K562 (cell line): Measurements from ENCODE around the gene ATP5F1D. TPM values are rescaled to one million over a fixed set of nuclear protein-coding genes. Genes with fewer than 3 reads are reported as not detected.

Source experiments
- ARNT ChIP-seq, 2 experiments: fragments of 450-650 bp; IDR thresholded peaks; 2 replicates each; pipeline ENCODE4 v1.6.1; 2016; ENCODE audit warnings: mild to moderate bottlenecking in 1 of 2
- HEY1 ChIP-seq: fragments of 250-450 bp; sonication (Bioruptor Pico); IDR thresholded peaks from 2 replicates; pipeline ENCODE4 v1.5.0; 2020; ENCODE audit warnings: mild to moderate bottlenecking, moderate library complexity, borderline replicate concordance
- HSF4 ChIP-seq: fragments of 250-450 bp; sonication (Bioruptor Pico); IDR thresholded peaks from 2 replicates; pipeline ENCODE4 v2.1.2; 2022; ENCODE audit warnings: mild to moderate bottlenecking, moderate library complexity, borderline replicate concordance
- ILK ChIP-seq: fragments of 450-650 bp; IDR thresholded peaks from 2 replicates; pipeline ENCODE4 v1.6.1; 2016; ENCODE audit warnings: missing genetic modification characterization, low read depth, mild to moderate bottlenecking, missing compliant biosample characterization, moderate library complexity, borderline replicate concordance
- MYNN ChIP-seq, 2 experiments: sonication (generic); formaldehyde crosslinking in 1 of 2; IDR thresholded peaks; 2 replicates each; pipeline versions ENCODE4 v1.5.0 to v1.6.1; 2016 to 2020; ENCODE audit warnings: antibody characterized with exemption in 1 of 2, missing genetic modification reagents in 1 of 2
- NBN ChIP-seq: fragments of 450-650 bp; IDR thresholded peaks from 2 replicates; pipeline ENCODE4 v1.6.1; 2016; ENCODE audit warnings: low read depth, mild to moderate bottlenecking
- POLR2A ChIP-seq: fragments of 450-650 bp; conservative IDR thresholded peaks from 2 replicates; pipeline ENCODE4 v1.6.1; 2016
- POLR2AphosphoS2 ChIP-seq: IDR thresholded peaks from 2 replicates; pipeline ENCODE4 v1.6.1; 2012; ENCODE audit warnings: low read length, improper control_type of control experiment
- POLR2B ChIP-seq: fragments of 450-650 bp; IDR thresholded peaks from 2 replicates; pipeline ENCODE4 v1.6.1; 2018; ENCODE audit warnings: low read depth; ENCODE audit not compliant: partially characterized antibody
- SMARCC2 ChIP-seq: fragments of 450-650 bp; IDR thresholded peaks from 2 replicates; pipeline ENCODE4 v1.6.1; 2017; ENCODE audit warnings: antibody characterized with exemption, moderate library complexity, mild to moderate bottlenecking, low read depth
- SRSF3 ChIP-seq: fragments of 200-400 bp; formaldehyde crosslinking; IDR thresholded peaks from 2 replicates; pipeline ENCODE4 v1.6.1; 2016; ENCODE audit warnings: mild to moderate bottlenecking, low read length, moderate library complexity; ENCODE audit not compliant: insufficient read depth
- TARDBP ChIP-seq: fragments of 450-650 bp; IDR thresholded peaks from 2 replicates; pipeline ENCODE4 v1.6.1; 2016
- YBX1 ChIP-seq: fragments of 450-650 bp; IDR thresholded peaks from 2 replicates; pipeline ENCODE4 v1.7.1; 2016; ENCODE audit warnings: mild to moderate bottlenecking
- ZNF175 ChIP-seq: fragments of 200-800 bp; sonication (Bioruptor generic); IDR thresholded peaks from 2 replicates; pipeline ENCODE4 v1.6.1; 2016; ENCODE audit warnings: low read depth, mild to moderate bottlenecking, missing genetic modification characterization, missing compliant biosample characterization
- ZNF217 ChIP-seq: sonication (generic); formaldehyde crosslinking; IDR thresholded peaks from 2 replicates; pipeline ENCODE4 v1.8.0; 2022; ENCODE audit warnings: mild to moderate bottlenecking, missing genetic modification reagents
- ZNF347 ChIP-seq: fragments of 450-650 bp; formaldehyde crosslinking; IDR thresholded peaks from 2 replicates; pipeline ENCODE4 v1.4.0; 2020; ENCODE audit warnings: low read depth, mild to moderate bottlenecking, moderate library complexity
- ZNF696 ChIP-seq: fragments of 250-450 bp; sonication (Bioruptor Pico); conservative IDR thresholded peaks from 2 replicates; pipeline ENCODE4 v1.4.0; 2020; ENCODE audit warnings: mild to moderate bottlenecking, moderate library complexity
- ZNF75A ChIP-seq: fragments of 450-650 bp; formaldehyde crosslinking; IDR thresholded peaks from 2 replicates; pipeline ENCODE4 v1.4.0; 2020; ENCODE audit warnings: mild to moderate bottlenecking
- polyA plus RNA-seq, 8 experiments: library from polyadenylated mRNA; depleted of rRNA in 4 of 8; stranded (reverse) in 5 of 8; unstranded in 3 of 8; fragments of >200 nt; fragmentation: Nextera tagmentation in 2 of 8; fragmentation: Illumina TruSeq in 1 of 8; extraction: Ambion mirVana in 2 of 8; extraction: Trizol in 1 of 8; gene quantifications; 2 replicates each; pipeline versions ENCODE4 v1.2.1 to v1.2.3, GENCODE V29; 2011 to 2014; ENCODE audit warnings: inconsistent platforms in 1 of 8, missing spikeins in 1 of 8
- total RNA-seq, 7 experiments: library from RNA; depleted of rRNA in 6 of 7; stranded (reverse); fragments of >200 nt in 6 of 7; fragmentation: Illumina TruSeq in 2 of 7; extraction: Trizol in 2 of 7; gene quantifications; 2 replicates each; pipeline versions ENCODE4 v1.2.1 to v1.2.3, GENCODE V29; 2011 to 2021; ENCODE audit warnings: low replicate concordance in 1 of 7
- TF ChIP-seq, protein P1 (sequence below): fragments of 450-650 bp; IDR thresholded peaks from 2 replicates; pipeline ENCODE4 v1.6.1; 2016; ENCODE audit warnings: mild to moderate bottlenecking, moderate library complexity

Gene ATP5F1D
- total and polyA plus RNA-seq, 9 of the 15 experiments (the other 6 are each of a cell fraction or from before 2014, with no cell fraction given): 3.9 to 409 (median 36.8) TPM

DNA sequence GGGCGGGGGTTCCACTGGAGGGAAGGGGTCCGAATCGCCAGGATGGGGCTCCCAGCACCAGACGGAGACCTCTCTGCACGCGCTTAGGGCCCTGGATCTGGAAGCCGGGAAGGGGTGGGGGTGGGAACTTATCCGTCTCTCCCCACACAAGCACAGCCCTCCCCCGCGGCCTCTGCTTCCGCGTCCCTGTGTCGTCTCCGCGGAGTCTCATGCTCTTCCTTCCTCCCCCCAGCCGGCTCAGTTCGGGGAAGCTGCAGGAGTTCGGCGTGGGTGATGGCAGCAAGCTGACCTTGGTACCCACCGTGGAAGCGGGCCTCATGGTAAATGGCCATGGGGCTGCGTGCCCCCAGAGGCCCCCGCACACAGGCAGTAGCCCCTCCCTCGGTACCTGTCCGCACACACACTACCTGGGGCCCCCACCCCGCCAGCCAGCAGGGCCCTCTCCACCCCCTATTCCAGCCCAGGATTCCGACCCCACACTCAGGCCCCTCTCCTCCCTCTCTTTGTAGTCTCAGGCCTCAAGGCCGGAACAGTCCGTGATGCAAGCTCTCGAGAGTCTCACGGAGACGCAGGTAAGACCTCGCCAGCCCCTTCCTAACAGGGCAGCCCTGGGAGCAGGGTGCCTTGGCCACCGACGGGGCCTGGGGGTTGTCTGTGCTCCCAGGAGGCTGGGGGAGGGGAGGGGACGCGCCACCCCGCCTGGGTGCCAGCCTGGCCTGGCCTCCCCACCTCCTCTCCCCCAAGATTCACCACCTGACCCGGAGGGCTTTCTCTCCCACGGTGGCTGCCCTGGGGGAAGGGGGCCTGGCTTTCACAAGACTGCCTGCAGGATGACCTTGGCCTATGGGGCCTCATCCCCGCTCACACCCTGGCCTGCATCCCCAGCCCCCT, 10.0 kb downstream of the ATP5F1D start (continued):
- TF ChIP-seq ILK (tag) (no peak), ZNF75A (CRISPR knock-in tag) (no peak), POLR2A (peak; percentile 56), SRSF3 (no peak), HEY1 (CRISPR knock-in tag) (no peak), POLR2B (no peak), ZNF175 (CRISPR knock-in tag) (no peak), NBN (no peak), POLR2AphosphoS2 (no peak), ZNF217 (no peak), MYNN (IDR thresholded peaks at IDR 0.05) (no peak), MYNN (CRISPR knock-in tag; IDR thresholded peaks at IDR 0.05) (no peak), ARNT (IDR thresholded peaks at IDR 0.05) (no peak), HSF4 (CRISPR knock-in tag) (no peak), ZNF347 (no peak), YBX1 (no peak), ZNF696 (CRISPR knock-in tag) (no peak), SMARCC2 (no peak), TARDBP (no peak)
- TF ChIP-seq, protein P1, sequence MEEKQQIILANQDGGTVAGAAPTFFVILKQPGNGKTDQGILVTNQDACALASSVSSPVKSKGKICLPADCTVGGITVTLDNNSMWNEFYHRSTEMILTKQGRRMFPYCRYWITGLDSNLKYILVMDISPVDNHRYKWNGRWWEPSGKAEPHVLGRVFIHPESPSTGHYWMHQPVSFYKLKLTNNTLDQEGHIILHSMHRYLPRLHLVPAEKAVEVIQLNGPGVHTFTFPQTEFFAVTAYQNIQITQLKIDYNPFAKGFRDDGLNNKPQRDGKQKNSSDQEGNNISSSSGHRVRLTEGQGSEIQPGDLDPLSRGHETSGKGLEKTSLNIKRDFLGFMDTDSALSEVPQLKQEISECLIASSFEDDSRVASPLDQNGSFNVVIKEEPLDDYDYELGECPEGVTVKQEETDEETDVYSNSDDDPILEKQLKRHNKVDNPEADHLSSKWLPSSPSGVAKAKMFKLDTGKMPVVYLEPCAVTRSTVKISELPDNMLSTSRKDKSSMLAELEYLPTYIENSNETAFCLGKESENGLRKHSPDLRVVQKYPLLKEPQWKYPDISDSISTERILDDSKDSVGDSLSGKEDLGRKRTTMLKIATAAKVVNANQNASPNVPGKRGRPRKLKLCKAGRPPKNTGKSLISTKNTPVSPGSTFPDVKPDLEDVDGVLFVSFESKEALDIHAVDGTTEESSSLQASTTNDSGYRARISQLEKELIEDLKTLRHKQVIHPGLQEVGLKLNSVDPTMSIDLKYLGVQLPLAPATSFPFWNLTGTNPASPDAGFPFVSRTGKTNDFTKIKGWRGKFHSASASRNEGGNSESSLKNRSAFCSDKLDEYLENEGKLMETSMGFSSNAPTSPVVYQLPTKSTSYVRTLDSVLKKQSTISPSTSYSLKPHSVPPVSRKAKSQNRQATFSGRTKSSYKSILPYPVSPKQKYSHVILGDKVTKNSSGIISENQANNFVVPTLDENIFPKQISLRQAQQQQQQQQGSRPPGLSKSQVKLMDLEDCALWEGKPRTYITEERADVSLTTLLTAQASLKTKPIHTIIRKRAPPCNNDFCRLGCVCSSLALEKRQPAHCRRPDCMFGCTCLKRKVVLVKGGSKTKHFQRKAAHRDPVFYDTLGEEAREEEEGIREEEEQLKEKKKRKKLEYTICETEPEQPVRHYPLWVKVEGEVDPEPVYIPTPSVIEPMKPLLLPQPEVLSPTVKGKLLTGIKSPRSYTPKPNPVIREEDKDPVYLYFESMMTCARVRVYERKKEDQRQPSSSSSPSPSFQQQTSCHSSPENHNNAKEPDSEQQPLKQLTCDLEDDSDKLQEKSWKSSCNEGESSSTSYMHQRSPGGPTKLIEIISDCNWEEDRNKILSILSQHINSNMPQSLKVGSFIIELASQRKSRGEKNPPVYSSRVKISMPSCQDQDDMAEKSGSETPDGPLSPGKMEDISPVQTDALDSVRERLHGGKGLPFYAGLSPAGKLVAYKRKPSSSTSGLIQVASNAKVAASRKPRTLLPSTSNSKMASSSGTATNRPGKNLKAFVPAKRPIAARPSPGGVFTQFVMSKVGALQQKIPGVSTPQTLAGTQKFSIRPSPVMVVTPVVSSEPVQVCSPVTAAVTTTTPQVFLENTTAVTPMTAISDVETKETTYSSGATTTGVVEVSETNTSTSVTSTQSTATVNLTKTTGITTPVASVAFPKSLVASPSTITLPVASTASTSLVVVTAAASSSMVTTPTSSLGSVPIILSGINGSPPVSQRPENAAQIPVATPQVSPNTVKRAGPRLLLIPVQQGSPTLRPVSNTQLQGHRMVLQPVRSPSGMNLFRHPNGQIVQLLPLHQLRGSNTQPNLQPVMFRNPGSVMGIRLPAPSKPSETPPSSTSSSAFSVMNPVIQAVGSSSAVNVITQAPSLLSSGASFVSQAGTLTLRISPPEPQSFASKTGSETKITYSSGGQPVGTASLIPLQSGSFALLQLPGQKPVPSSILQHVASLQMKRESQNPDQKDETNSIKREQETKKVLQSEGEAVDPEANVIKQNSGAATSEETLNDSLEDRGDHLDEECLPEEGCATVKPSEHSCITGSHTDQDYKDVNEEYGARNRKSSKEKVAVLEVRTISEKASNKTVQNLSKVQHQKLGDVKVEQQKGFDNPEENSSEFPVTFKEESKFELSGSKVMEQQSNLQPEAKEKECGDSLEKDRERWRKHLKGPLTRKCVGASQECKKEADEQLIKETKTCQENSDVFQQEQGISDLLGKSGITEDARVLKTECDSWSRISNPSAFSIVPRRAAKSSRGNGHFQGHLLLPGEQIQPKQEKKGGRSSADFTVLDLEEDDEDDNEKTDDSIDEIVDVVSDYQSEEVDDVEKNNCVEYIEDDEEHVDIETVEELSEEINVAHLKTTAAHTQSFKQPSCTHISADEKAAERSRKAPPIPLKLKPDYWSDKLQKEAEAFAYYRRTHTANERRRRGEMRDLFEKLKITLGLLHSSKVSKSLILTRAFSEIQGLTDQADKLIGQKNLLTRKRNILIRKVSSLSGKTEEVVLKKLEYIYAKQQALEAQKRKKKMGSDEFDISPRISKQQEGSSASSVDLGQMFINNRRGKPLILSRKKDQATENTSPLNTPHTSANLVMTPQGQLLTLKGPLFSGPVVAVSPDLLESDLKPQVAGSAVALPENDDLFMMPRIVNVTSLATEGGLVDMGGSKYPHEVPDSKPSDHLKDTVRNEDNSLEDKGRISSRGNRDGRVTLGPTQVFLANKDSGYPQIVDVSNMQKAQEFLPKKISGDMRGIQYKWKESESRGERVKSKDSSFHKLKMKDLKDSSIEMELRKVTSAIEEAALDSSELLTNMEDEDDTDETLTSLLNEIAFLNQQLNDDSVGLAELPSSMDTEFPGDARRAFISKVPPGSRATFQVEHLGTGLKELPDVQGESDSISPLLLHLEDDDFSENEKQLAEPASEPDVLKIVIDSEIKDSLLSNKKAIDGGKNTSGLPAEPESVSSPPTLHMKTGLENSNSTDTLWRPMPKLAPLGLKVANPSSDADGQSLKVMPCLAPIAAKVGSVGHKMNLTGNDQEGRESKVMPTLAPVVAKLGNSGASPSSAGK: 0 out of 2 replicates have a peak, but pooled peaks have one; percentile 9
